H1 (cell line): ENCODE results near the gene TUBGCP2. TPM values are rescaled to one million over a fixed set of nuclear protein-coding genes. Genes with fewer than 3 reads are reported as not detected.

Experiments used
- CTCF ChIA-PET: fragments of 300-600 bp; sonication (Branson Sonifier 250); formaldehyde crosslinking; loops from one replicate; lab custom pipeline; 2021; ENCODE audit not compliant: partially characterized antibody; lab: Charles Lee
- POLR2A ChIA-PET: fragments of 300-600 bp; sonication (Branson Sonifier 250); formaldehyde crosslinking; loops from one replicate; lab custom pipeline; 2021; ENCODE audit warnings: inconsistent platforms; ENCODE audit not compliant: partially characterized antibody; lab: Charles Lee
- DNase-seq, 2 experiments: peaks; one replicate each; pipeline versions ENCODE4 v3.0.0 to v3.0.0-alpha.2; 2010 to 2022; ENCODE audit warnings: low spot score in 2 of 2, low read depth in 1 of 2, mixed read lengths in 1 of 2
- FAIRE-seq: peaks from 2 replicates; lab custom pipeline; 2011; peaks lifted over from hg19 to GRCh38; lab: Jason Lieb, UNC
- H2AFZ ChIP-seq: 2 replicates; pipeline ENCODE4 v1.8.1; 2012; ENCODE audit warnings: low read length, inconsistent platforms
- H2AK5ac ChIP-seq: 2 replicates; pipeline ENCODE4 v1.6.1; 2013; ENCODE audit warnings: low read depth, low read length
- H2BK120ac ChIP-seq: replicated peaks from 2 replicates; pipeline ENCODE3; 2013; ENCODE audit warnings: low read depth, low read length, inconsistent platforms
- H2BK12ac ChIP-seq: 2 replicates; pipeline ENCODE4 v1.6.1; 2013; ENCODE audit warnings: low read depth, low read length
- H2BK15ac ChIP-seq: 2 replicates; pipeline ENCODE4 v1.6.1; 2013; ENCODE audit warnings: low read length
- H2BK20ac ChIP-seq: 2 replicates; pipeline ENCODE4 v1.6.1; 2013; ENCODE audit warnings: low read length
- H2BK5ac ChIP-seq: 2 replicates; pipeline ENCODE4 v1.6.1; 2013; ENCODE audit warnings: low read depth, low read length
- H3K14ac ChIP-seq: 2 replicates; pipeline ENCODE4 v1.6.1; 2013; ENCODE audit warnings: inconsistent platforms; ENCODE audit not compliant: insufficient read length
- H3K18ac ChIP-seq: 2 replicates; pipeline ENCODE4 v1.6.1; 2013; ENCODE audit warnings: low read length; ENCODE audit errors: extremely low read depth
- H3K23ac ChIP-seq: 2 replicates; pipeline ENCODE4 v1.6.1; 2013; ENCODE audit warnings: inconsistent platforms; ENCODE audit not compliant: insufficient read length
- H3K23me2 ChIP-seq: 2 replicates; pipeline ENCODE4 v1.6.1; 2013; ENCODE audit warnings: low read depth, low read length
- H3K27ac ChIP-seq: 2 replicates; pipeline ENCODE4 v1.6.1; 2011; ENCODE audit warnings: low read depth, low read length, inconsistent platforms
- H3K27me3 ChIP-seq, 4 experiments: replicated peaks in 1 of 4; 1 replicate in 1 of 4; 2 replicates in 3 of 4; pipeline versions ENCODE4 v1.6.1 to v1.8.1; 2011 to 2013; ENCODE audit warnings: low read length in 3 of 4, mild to moderate bottlenecking in 3 of 4, inconsistent platforms in 2 of 4, mixed read lengths in 2 of 4, moderate library complexity in 1 of 4; ENCODE audit not compliant: control insufficient read depth in 3 of 4, insufficient read depth in 3 of 4; ENCODE audit errors: extremely low read depth in 1 of 4
- H3K36me3 ChIP-seq, 4 experiments: 2 replicates each; pipeline versions ENCODE4 v1.6.1 to v1.8.1; 2011 to 2013; ENCODE audit warnings: mild to moderate bottlenecking in 4 of 4, low read length in 3 of 4, moderate library complexity in 2 of 4, control low read depth in 1 of 4, inconsistent platforms in 1 of 4; ENCODE audit not compliant: insufficient read depth in 4 of 4, control insufficient read depth in 2 of 4
- H3K4ac ChIP-seq: replicated peaks from 2 replicates; pipeline ENCODE3; 2013; ENCODE audit warnings: low read length, low read depth, mixed read lengths, inconsistent platforms; ENCODE audit not compliant: insufficient read length
- H3K4me1 ChIP-seq, 4 experiments: replicated peaks in 1 of 4; 1 replicate in 1 of 4; 2 replicates in 3 of 4; pipeline versions ENCODE4 v1.6.1 to v1.8.1; 2011 to 2013; ENCODE audit warnings: low read length in 3 of 4, inconsistent platforms in 2 of 4, mixed read lengths in 1 of 4; ENCODE audit not compliant: insufficient read depth in 4 of 4, control insufficient read depth in 3 of 4
- H3K4me2 ChIP-seq, 2 experiments: 2 replicates each; pipeline versions ENCODE4 v1.6.1 to v1.8.1; 2011 to 2013; ENCODE audit warnings: low read depth in 2 of 2, low read length in 2 of 2, control low read depth in 1 of 2, inconsistent platforms in 1 of 2, mild to moderate bottlenecking in 1 of 2; ENCODE audit not compliant: insufficient read depth in 1 of 2
- H3K4me3 ChIP-seq, 4 experiments: fragments of 200-600, 300-600 bp in 1 of 4; sonication (generic), shearing (Covaris generic), sonication (Bioruptor Twin) in 1 of 4; 2 replicates each; pipeline versions ENCODE4 v1.5.1 to v1.8.1; 2011 to 2016; ENCODE audit warnings: low read length in 4 of 4, low read depth in 3 of 4, control low read depth in 2 of 4, inconsistent platforms in 2 of 4, mild to moderate bottlenecking in 2 of 4, mixed read lengths in 1 of 4, moderate library complexity in 1 of 4; ENCODE audit not compliant: insufficient read depth in 2 of 4; ENCODE audit errors: extremely low read depth in 1 of 4
- H3K56ac ChIP-seq: replicated peaks from 2 replicates; pipeline ENCODE3; 2013; ENCODE audit warnings: low read depth, mild to moderate bottlenecking, mixed read lengths, low read length, inconsistent platforms; ENCODE audit not compliant: insufficient read length
- H3K79me1 ChIP-seq: 2 replicates; pipeline ENCODE4 v1.6.1; 2013; ENCODE audit warnings: low read depth, low read length, control low read depth
- H3K79me2 ChIP-seq, 2 experiments: 2 replicates each; pipeline versions ENCODE4 v1.6.1 to v1.8.1; 2012 to 2013; ENCODE audit warnings: low read length in 2 of 2, mild to moderate bottlenecking in 2 of 2, inconsistent platforms in 1 of 2; ENCODE audit not compliant: insufficient read depth in 2 of 2, control insufficient read depth in 1 of 2
- H3K9ac ChIP-seq, 4 experiments: replicated peaks in 1 of 4; 1 replicate in 1 of 4; 2 replicates in 3 of 4; pipeline versions ENCODE4 v1.6.1 to v1.8.1; 2011 to 2013; ENCODE audit warnings: low read depth in 3 of 4, low read length in 3 of 4, control low read depth in 2 of 4, mild to moderate bottlenecking in 2 of 4, moderate library complexity in 2 of 4, inconsistent platforms in 1 of 4; ENCODE audit errors: extremely low read depth in 1 of 4
- H3K9me3 ChIP-seq, 2 experiments: 2 replicates each; pipeline versions ENCODE4 v1.6.1 to v1.8.1; 2012 to 2013; ENCODE audit warnings: mild to moderate bottlenecking in 2 of 2, moderate library complexity in 2 of 2, control low read depth in 1 of 2, inconsistent platforms in 1 of 2, low read depth in 1 of 2, low read length in 1 of 2, mixed read lengths in 1 of 2; ENCODE audit not compliant: insufficient read depth in 2 of 2
- H4K20me1 ChIP-seq, 2 experiments: replicated peaks in 1 of 2; 2 replicates each; pipeline versions ENCODE3 to v1.8.1; 2011 to 2013; ENCODE audit warnings: inconsistent platforms in 2 of 2, low read length in 2 of 2, mild to moderate bottlenecking in 1 of 2; ENCODE audit not compliant: insufficient read depth in 2 of 2, control insufficient read depth in 1 of 2
- H4K5ac ChIP-seq: 2 replicates; pipeline ENCODE4 v1.6.1; 2013; ENCODE audit warnings: low read length, low read depth, mixed read lengths, inconsistent platforms; ENCODE audit not compliant: insufficient read length
- H4K8ac ChIP-seq: 2 replicates; pipeline ENCODE4 v1.8.0; 2013; ENCODE audit warnings: mild to moderate bottlenecking, moderate library complexity, low read length, inconsistent platforms; ENCODE audit not compliant: insufficient read depth; ENCODE audit errors: extremely low read depth
- H4K91ac ChIP-seq: replicated peaks from 2 replicates; pipeline ENCODE3; 2013; ENCODE audit warnings: low read length, mixed read lengths, inconsistent platforms; ENCODE audit not compliant: insufficient read length
- NANOG ChIP-seq: IDR thresholded peaks from 2 replicates; pipeline ENCODE4 v1.6.1; 2011; ENCODE audit warnings: low read length, low read depth, mild to moderate bottlenecking, inconsistent platforms; ENCODE audit not compliant: insufficient read depth, poor library complexity, severe bottlenecking
- PHF8 ChIP-seq: fragments of 200-600 bp; sonication (generic); conservative IDR thresholded peaks from 2 replicates; pipeline ENCODE4 v1.7.1; 2012; ENCODE audit warnings: low read depth, mild to moderate bottlenecking, inconsistent platforms, low read length, moderate library complexity
- TAF1 ChIP-seq: IDR thresholded peaks from 2 replicates; pipeline ENCODE4 v1.6.1; 2011; ENCODE audit warnings: mild to moderate bottlenecking, low read depth, low read length
- YY1 ChIP-seq: IDR thresholded peaks from 2 replicates; pipeline ENCODE4 v1.6.1; 2011; ENCODE audit warnings: low read depth, mild to moderate bottlenecking, low read length
- WGBS, 2 experiments: shearing (Covaris generic) in 1 of 2; methylation state at CpG; one replicate each; pipeline versions ENCODE4 v1.1.6 to v1.1.7; 2013 to 2015; ENCODE audit warnings: low lambda C conversion rate in 2 of 2, mixed read lengths in 2 of 2, inconsistent platforms in 1 of 2, low coverage in 1 of 2, missing lambda C conversion rate in 1 of 2; ENCODE audit not compliant: insufficient replicate concordance in 2 of 2, insufficient coverage in 1 of 2, insufficient read length in 1 of 2; ENCODE audit errors: extremely low coverage in 1 of 2, missing lambda C conversion rate in 1 of 2; 5-methylcytosine and 5-hydroxymethylcytosine counted together
- polyA plus RNA-seq, 7 experiments: library from polyadenylated mRNA; depleted of rRNA in 3 of 7; stranded (reverse) in 5 of 7; unstranded in 2 of 7; fragments of >200 nt in 5 of 7; fragments of 200-250 nt in 2 of 7; gene quantifications; 1 replicate in 5 of 7; 2 replicates in 1 of 7; 4 replicates in 1 of 7; pipeline versions ENCODE4 v1.2.1 to v1.2.3, GENCODE V29; 2011 to 2013; ENCODE audit warnings: missing spikeins in 2 of 7, mixed read lengths in 2 of 7
- total RNA-seq: library from RNA; stranded (reverse); fragmentation: NEBNext Ultra II Directional; extraction: Animal tissue kit (Norgen Biotek cat#: 25700); gene quantifications from 2 replicates; pipeline ENCODE4 v1.2.1, GENCODE V29; 2021
- TF ChIP-seq, protein P1 (sequence below), 3 experiments: IDR thresholded peaks; 1 replicate in 2 of 3; 2 replicates in 1 of 3; pipeline versions ENCODE4 v1.5.1 to v1.6.1; 2011; ENCODE audit warnings: low read length in 3 of 3, mild to moderate bottlenecking in 3 of 3, inconsistent platforms in 2 of 3, low read depth in 1 of 3, moderate library complexity in 1 of 3; ENCODE audit not compliant: insufficient read depth in 1 of 3; ENCODE audit errors: control extremely low read depth in 1 of 3

TUBGCP2 gene
- total and polyA plus RNA-seq, 2 of the 8 experiments (the other 6 are each of a cell fraction or from before 2014, with no cell fraction given): 34.9 to 51.9 TPM

DNA sequence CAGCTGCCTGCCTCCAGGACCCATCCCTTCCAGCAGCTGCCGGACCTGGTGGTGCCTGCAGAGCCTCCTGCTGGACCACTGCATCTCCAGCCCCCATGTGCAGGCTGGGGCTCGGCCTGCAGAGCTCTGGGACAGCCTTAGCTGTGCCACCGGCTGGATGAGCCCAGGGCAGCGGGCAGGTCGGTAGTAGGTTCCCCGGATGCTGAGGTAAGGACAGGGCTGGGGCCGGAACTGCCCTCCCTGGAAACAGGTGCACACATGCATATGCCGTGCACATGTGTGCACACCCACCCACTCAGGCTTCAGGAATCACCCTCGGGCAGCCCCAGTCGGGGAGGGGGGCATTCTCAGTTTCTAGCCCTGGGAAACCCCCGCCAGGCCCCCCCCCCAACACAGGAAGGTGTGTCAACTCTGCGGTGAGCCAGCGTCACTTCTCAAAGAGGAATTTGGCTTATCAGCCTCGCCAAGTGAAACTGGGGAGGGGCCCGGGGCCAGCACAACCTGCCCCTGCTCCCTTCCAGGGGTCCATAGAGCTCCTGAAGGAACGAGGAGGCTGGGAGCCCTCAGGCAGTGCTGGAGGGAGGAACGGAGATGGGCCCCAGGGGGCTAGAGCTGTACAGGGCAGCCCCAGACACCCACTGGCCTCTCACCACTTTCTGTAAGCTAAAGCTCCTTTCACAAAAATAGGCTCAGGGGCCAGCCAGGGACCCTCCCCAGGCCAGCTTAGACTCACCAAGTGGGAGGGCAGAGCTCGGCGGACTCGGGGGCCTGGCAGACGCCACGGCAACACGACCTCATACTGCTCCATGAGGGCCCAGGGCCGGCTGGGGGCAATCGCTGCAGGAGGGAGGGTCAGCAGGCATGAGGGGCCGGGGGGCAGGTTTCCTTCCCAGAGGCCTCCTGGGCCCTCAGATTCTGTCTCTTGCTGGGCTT is 33.7 kb downstream of the TUBGCP2 start:
- no peak overlapping the region; the same call in 1 of the 2 replicates for H4K8ac ChIP-seq
- H3K4me2 ChIP-seq: no peak overlapping the region; a peak in 1 of 4 replicates
- no peak overlapping the region for H3K23ac ChIP-seq
- no peak overlapping the region for H4K5ac ChIP-seq
- H4K91ac ChIP-seq: no peak overlapping the region
- H2AFZ ChIP-seq: no peak overlapping the region
- 0 out of 2 replicates have a peak overlapping the region, but pooled peaks have one; percentile 61 for H2BK15ac ChIP-seq
- ChIA-PET POLR2A (interaction anchor here (1.0 to 2.1 kb wide), 5 partner anchors 8 to 49 kb away, joined by 3 to 11 read pairs (median 4); no protein-coding TSS in a partner anchor), CTCF (interaction anchor here (0.5 to 2.1 kb wide), 13 partner anchors 8 to 431 kb away, joined by 3 to 10 read pairs (median 3); no protein-coding TSS in a partner anchor)
- no peak overlapping the region for H2BK12ac ChIP-seq
- H3K4ac ChIP-seq: no peak overlapping the region
- H4K20me1 ChIP-seq: peaks cover 0 to 5% of the 10 kb centered on the region in 2 experiments
- H3K4me3 ChIP-seq: no peak overlapping the region
- H3K9me3 ChIP-seq: no peaks in the 10 kb centered on the region
- TF ChIP-seq TAF1 (no peak), NANOG (no peak), PHF8 (no peak), YY1 (no peak)
- TF ChIP-seq, protein P1, sequence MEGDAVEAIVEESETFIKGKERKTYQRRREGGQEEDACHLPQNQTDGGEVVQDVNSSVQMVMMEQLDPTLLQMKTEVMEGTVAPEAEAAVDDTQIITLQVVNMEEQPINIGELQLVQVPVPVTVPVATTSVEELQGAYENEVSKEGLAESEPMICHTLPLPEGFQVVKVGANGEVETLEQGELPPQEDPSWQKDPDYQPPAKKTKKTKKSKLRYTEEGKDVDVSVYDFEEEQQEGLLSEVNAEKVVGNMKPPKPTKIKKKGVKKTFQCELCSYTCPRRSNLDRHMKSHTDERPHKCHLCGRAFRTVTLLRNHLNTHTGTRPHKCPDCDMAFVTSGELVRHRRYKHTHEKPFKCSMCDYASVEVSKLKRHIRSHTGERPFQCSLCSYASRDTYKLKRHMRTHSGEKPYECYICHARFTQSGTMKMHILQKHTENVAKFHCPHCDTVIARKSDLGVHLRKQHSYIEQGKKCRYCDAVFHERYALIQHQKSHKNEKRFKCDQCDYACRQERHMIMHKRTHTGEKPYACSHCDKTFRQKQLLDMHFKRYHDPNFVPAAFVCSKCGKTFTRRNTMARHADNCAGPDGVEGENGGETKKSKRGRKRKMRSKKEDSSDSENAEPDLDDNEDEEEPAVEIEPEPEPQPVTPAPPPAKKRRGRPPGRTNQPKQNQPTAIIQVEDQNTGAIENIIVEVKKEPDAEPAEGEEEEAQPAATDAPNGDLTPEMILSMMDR (IDR thresholded peaks at IDR 0.05; ENCODE audit: control extremely low read depth in 1 of 3, insufficient read depth in 1 of 3, low read depth in 1 of 3, low read length in 3 of 3): peak in 1 of 3 experiments; percentile 2; a peak in 1 of 4 replicates
- H2BK20ac ChIP-seq: no peak overlapping the region
- H3K79me1 ChIP-seq: no peaks in the 10 kb centered on the region
- H3K36me3 ChIP-seq: peaks cover 0 to 4% (median 2%) of the 10 kb centered on the region in 4 experiments; a peak in 3 of 8 replicates
- H3K23me2 ChIP-seq: peaks cover 5% of the 10 kb centered on the region; the same call in 1 of the 2 replicates
- no peak overlapping the region for H3K27ac ChIP-seq
- peaks cover 0 to 13% (median 7%) of the 10 kb centered on the region in 4 experiments; a peak in 5 of 7 replicates for H3K4me1 ChIP-seq
- H3K27me3 ChIP-seq: peaks cover 0 to 7% (median 4%) of the 10 kb centered on the region in 4 experiments; a peak in 6 of 7 replicates
- no peak for DNase-seq
- H2BK120ac ChIP-seq: no peak overlapping the region
- no peak overlapping the region for H2AK5ac ChIP-seq
- no peak overlapping the region for H3K9ac ChIP-seq
- no peak overlapping the region for H2BK5ac ChIP-seq
- no peak overlapping the region for H3K14ac ChIP-seq
- 71% methylated on average over 20 of the region's 26 CpGs; no CpG with 5 or more reads in 1 of the 2 experiments for WGBS, 2 experiments
- no peak overlapping the region for H3K18ac ChIP-seq
- FAIRE-seq: no peak
- no peaks in the 10 kb centered on the region for H3K79me2 ChIP-seq
- H3K56ac ChIP-seq: no peak overlapping the region
